GM12878 (cell line): Measurements from ENCODE around the gene CERKL. TPM values are rescaled to one million over a fixed set of nuclear protein-coding genes. Genes with fewer than 3 reads are reported as not detected.

ENCODE experiments used
- ATAC-seq: fragments of 200-7000 bp; cut with Tn5 transposase; 3 replicates; pipeline ENCODE4 v1.9.1; 2020; ENCODE audit warnings: mild to moderate bottlenecking, moderate library complexity
- BruUV-seq: library from RNA; stranded (reverse); fragments of 400-500 nt; replicated peaks from 2 replicates; lab custom pipeline; 2021; lab: Mats Ljungman, UMichigan
- CTCF ChIA-PET: fragments of 300-600 bp; sonication (Branson Sonifier 250); formaldehyde crosslinking; extraction: SDS; loops from one replicate; lab custom pipeline; 2021; ENCODE audit warnings: inconsistent platforms; lab: Yijun Ruan, JAX
- POLR2A ChIA-PET: fragments of 350-600 bp; formaldehyde crosslinking; extraction: SDS; loops from one replicate; lab custom pipeline; 2021; ENCODE audit warnings: inconsistent platforms; lab: Charles Lee
- RAD21 ChIA-PET: fragments of 300-600 bp; sonication (Branson Sonifier 250); formaldehyde crosslinking; loops from one replicate; lab custom pipeline; 2023; ENCODE audit warnings: antibody characterized with exemption; ENCODE audit not compliant: unreplicated experiment; lab: Charles Lee
- SMC1A ChIA-PET: fragments of 300-600 bp; sonication (Branson Sonifier 250); formaldehyde crosslinking; loops from one replicate; lab custom pipeline; 2023; ENCODE audit not compliant: unreplicated experiment, uncharacterized antibody; lab: Charles Lee
- DNase-seq: peaks from one replicate; pipeline ENCODE4 v3.0.0-alpha.2; 2011; ENCODE audit warnings: low read depth, low spot score
- FAIRE-seq: peaks from 3 replicates; lab custom pipeline; 2011; peaks lifted over from hg19 to GRCh38; lab: Jason Lieb, UNC
- H2AFZ ChIP-seq: 2 replicates; pipeline ENCODE4 v1.6.0; 2011; ENCODE audit warnings: low read depth, low read length, control low read depth; ENCODE audit not compliant: control insufficient read depth
- H3K27ac ChIP-seq: 2 replicates; pipeline ENCODE4 v1.5.1; 2011; ENCODE audit warnings: control low read depth; ENCODE audit not compliant: control insufficient read depth, insufficient read depth
- H3K27me3 ChIP-seq, 2 experiments: replicated peaks in 1 of 2; 2 replicates each; pipeline versions ENCODE4 v1.6.0 to v1.6.1; 2011; ENCODE audit warnings: low read length in 1 of 2; ENCODE audit not compliant: control insufficient read depth in 2 of 2, insufficient read depth in 2 of 2
- H3K36me3 ChIP-seq, 2 experiments: 2 replicates each; pipeline ENCODE4 v1.5.1; 2011; ENCODE audit warnings: low read length in 1 of 2; ENCODE audit not compliant: control insufficient read depth in 2 of 2, insufficient read depth in 2 of 2
- H3K4me1 ChIP-seq: 2 replicates; pipeline ENCODE4 v1.6.1; 2011; ENCODE audit warnings: mild to moderate bottlenecking, low read length, moderate library complexity, mixed read lengths; ENCODE audit not compliant: control insufficient read depth, insufficient read depth
- H3K4me2 ChIP-seq: 2 replicates; pipeline ENCODE4 v1.6.0; 2011; ENCODE audit warnings: control low read depth; ENCODE audit not compliant: control insufficient read depth, insufficient read depth
- H3K4me3 ChIP-seq: fragments of 200-600 bp; sonication (generic); 2 replicates; pipeline ENCODE4 v1.5.1; 2016
- H3K79me2 ChIP-seq: 2 replicates; pipeline ENCODE4 v1.6.0; 2011; ENCODE audit warnings: low read length; ENCODE audit not compliant: control insufficient read depth, insufficient read depth
- H3K9ac ChIP-seq: 2 replicates; pipeline ENCODE4 v1.8.0; 2011; ENCODE audit warnings: low read length, control low read depth, mixed read lengths; ENCODE audit not compliant: control insufficient read depth, insufficient read depth
- H3K9me3 ChIP-seq: replicated peaks from 3 replicates; pipeline ENCODE4 v1.5.1; 2011; ENCODE audit warnings: mild to moderate bottlenecking, low read length; ENCODE audit not compliant: control insufficient read depth, insufficient read depth
- H4K20me1 ChIP-seq: 2 replicates; pipeline ENCODE4 v1.6.0; 2011; ENCODE audit not compliant: control insufficient read depth, insufficient read depth
- CHD1 ChIP-seq: IDR thresholded peaks from 2 replicates; pipeline ENCODE4 v1.6.1; 2012; ENCODE audit warnings: low read depth, low read length, improper control_type of control experiment
- CREB1 ChIP-seq: IDR thresholded peaks from 2 replicates; pipeline ENCODE4 v1.6.1; 2012; ENCODE audit warnings: low read depth, mild to moderate bottlenecking, inconsistent platforms
- CREM ChIP-seq: IDR thresholded peaks from 2 replicates; pipeline ENCODE4 v1.6.1; 2014; ENCODE audit warnings: antibody characterized with exemption, low read depth
- MYC ChIP-seq: IDR thresholded peaks from 2 replicates; pipeline ENCODE4 v1.6.1; 2011; ENCODE audit warnings: mild to moderate bottlenecking, low read length, moderate library complexity, inconsistent platforms; ENCODE audit not compliant: insufficient read depth, insufficient replicate concordance, insufficient read length, severe bottlenecking
- PAX5 ChIP-seq: IDR thresholded peaks from 2 replicates; pipeline ENCODE4 v1.6.1; 2011; ENCODE audit warnings: low read depth, low read length, borderline replicate concordance
- PML ChIP-seq: IDR thresholded peaks from 2 replicates; pipeline ENCODE4 v1.6.1; 2012; ENCODE audit warnings: low read length, inconsistent platforms
- POU2F2 ChIP-seq: IDR thresholded peaks from 3 replicates; pipeline ENCODE4 v1.6.1; 2011; ENCODE audit warnings: low read depth, mild to moderate bottlenecking, low read length, borderline replicate concordance
- WGBS: methylation state at CpG from one replicate; pipeline ENCODE4 v1.1.6; 2016; ENCODE audit warnings: low lambda C conversion rate; ENCODE audit not compliant: insufficient replicate concordance, insufficient coverage; ENCODE audit errors: missing lambda C conversion rate; 5-methylcytosine and 5-hydroxymethylcytosine counted together
- in situ Hi-C: fragments of 300-500 bp; cut with MboI; formaldehyde crosslinking; loops from 9 replicates; pipeline ENCODE4 v1.14.3; 2018; ENCODE audit warnings: mixed read lengths
- intact Hi-C: fragments of 100-400 bp; cut with micrococcal nuclease; formaldehyde crosslinking; loops from one replicate; pipeline ENCODE4 v1.14.2; 2022; ENCODE audit not compliant: unreplicated experiment
- polyA plus RNA-seq, 11 experiments: library from polyadenylated mRNA; depleted of rRNA in 4 of 11; unstranded in 6 of 11; stranded (reverse) in 5 of 11; fragments of >200 nt; fragmentation: Nextera tagmentation in 4 of 11; fragmentation: Illumina TruSeq in 1 of 11; extraction: Ambion mirVana in 4 of 11; extraction: Trizol in 1 of 11; gene quantifications; 1 replicate in 1 of 11; 2 replicates in 10 of 11; pipeline versions ENCODE4 v1.2.1 to v1.2.3, GENCODE V29; 2011 to 2016; ENCODE audit warnings: inconsistent platforms in 2 of 11, missing spikeins in 2 of 11, low read depth in 1 of 11
- total RNA-seq, 4 experiments: library from RNA; depleted of rRNA in 3 of 4; stranded (reverse); fragments of >200 nt in 3 of 4; fragmentation: Illumina TruSeq in 1 of 4; extraction: Trizol in 1 of 4; gene quantifications; 2 replicates each; pipeline versions ENCODE4 v1.2.1 to v1.2.3, GENCODE V29; 2013 to 2021

The CERKL gene
- total and polyA plus RNA-seq, 10 of the 15 experiments (the other 5 are each of a cell fraction or from before 2014, with no cell fraction given), result 0.05 to 23.0 (median 6.0) TPM; not detected in 2

DNA sequence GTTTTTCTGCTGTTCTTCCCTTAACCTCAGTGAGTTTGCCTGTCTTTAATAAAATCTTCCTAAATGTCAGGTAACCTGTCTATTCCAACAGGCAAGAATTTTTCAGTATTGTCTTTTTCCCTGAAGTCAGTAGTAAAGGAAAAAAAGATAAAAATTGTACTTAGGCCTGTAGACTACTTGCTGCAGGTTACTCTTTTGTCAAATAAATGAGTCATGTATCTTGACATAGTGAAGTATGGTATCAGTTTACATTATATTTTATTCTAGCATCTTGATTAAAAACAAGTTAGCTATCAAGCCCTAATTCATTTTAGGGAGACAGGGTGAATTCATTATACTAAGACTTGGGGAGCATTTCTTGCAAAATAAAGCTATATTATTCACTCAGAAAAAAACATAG is 139.9 kb downstream of the CERKL start:
- no peak for TF ChIP-seq POU2F2
- Histone ChIP-seq H3K9ac (no peak overlapping the region), H3K36me3 (peaks cover 0 to 22% of the 10 kb centered on the region in 2 experiments; a peak in 2 of 4 replicates), H3K4me1 (no peaks in the 10 kb centered on the region), H3K4me3 (no peak overlapping the region), H3K79me2 (no peaks in the 10 kb centered on the region), H3K9me3 (no peaks in the 10 kb centered on the region), H2AFZ (no peak overlapping the region), H3K27ac (no peak overlapping the region), H4K20me1 (no peaks in the 10 kb centered on the region), H3K4me2 (no peak overlapping the region), H3K27me3 (no peaks in the 10 kb centered on the region)
- no peak for ATAC-seq
- DNase-seq, result no peak
- BruUV-seq, result no TSS peak
- in situ Hi-C loops (no loop called here), intact Hi-C loops (no loop called here)
- SMC1A ChIA-PET, result interaction anchor here (0.9 to 1.7 kb wide), 7 partner anchors 13 to 436 kb away, joined by 3 to 5 read pairs (median 4); no protein-coding TSS in a partner anchor
- no peak for FAIRE-seq
- POLR2A ChIA-PET, result no interaction called here
- CTCF ChIA-PET, result interaction anchor here (0.5 to 1.9 kb wide), 7 partner anchors 9 to 728 kb away, joined by 3 to 10 read pairs (median 3); no protein-coding TSS in a partner anchor
- RAD21 ChIA-PET, result interaction anchor here (1.4 kb wide), 1 partner anchor 213 kb away, joined by 5 read pairs; no protein-coding TSS in a partner anchor

DNA sequence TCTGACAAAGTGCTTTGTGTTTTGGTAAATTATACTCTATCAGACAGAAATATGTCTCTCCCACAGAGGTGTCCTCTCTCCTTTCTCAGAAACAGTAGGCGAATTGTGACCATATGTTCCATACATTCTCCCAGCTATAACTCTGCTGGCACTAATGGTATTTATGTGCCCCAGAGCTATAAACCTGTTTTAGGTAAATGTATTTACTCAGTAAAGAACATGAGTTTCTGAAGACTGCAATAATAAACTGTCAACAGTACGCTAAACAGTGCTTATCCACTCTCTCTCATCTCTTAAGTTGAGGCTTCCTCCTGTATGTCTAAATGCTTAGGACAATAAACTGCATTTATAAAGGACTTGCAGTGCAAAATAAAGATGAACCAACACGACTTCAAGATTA is 141.2 kb downstream of the CERKL start:
- no peak overlapping the region for H3K27ac ChIP-seq
- no peak overlapping the region for H2AFZ ChIP-seq
- POLR2A ChIA-PET, result no interaction called here
- BruUV-seq, result no TSS peak
- 79% methylated on average over 3 of the region's 3 CpGs for WGBS
- no peak for TF ChIP-seq CREM
- no peak for TF ChIP-seq MYC
- no peak for TF ChIP-seq PAX5
- TF ChIP-seq CREB1, result no peak
- no peak for TF ChIP-seq PML
- TF ChIP-seq CHD1, result no peak
- ATAC-seq, result no peak
- no peak overlapping the region for H3K4me2 ChIP-seq
- H3K27me3 ChIP-seq, result no peaks in the 10 kb centered on the region
- CTCF ChIA-PET, result interaction anchor here (0.6 to 2.0 kb wide), 3 partner anchors 49 to 1437 kb away, joined by 3 to 5 read pairs (median 4); no protein-coding TSS in a partner anchor
- RAD21 ChIA-PET, result no interaction called here
- in situ Hi-C loops (no loop called here), intact Hi-C loops (no loop called here)
- H3K9ac ChIP-seq, result no peak overlapping the region
- H3K4me1 ChIP-seq, result no peaks in the 10 kb centered on the region
- FAIRE-seq, result no peak
- SMC1A ChIA-PET, result interaction anchor here (0.7 to 1.6 kb wide), 5 partner anchors 10 to 389 kb away, joined by 3 to 6 read pairs (median 4); no protein-coding TSS in a partner anchor
- peaks cover 0 to 25% of the 10 kb centered on the region in 2 experiments; a peak in 2 of 4 replicates for H3K36me3 ChIP-seq
- no peaks in the 10 kb centered on the region for H3K79me2 ChIP-seq
- no peaks in the 10 kb centered on the region for H4K20me1 ChIP-seq
- DNase-seq, result no peak
- H3K9me3 ChIP-seq, result no peaks in the 10 kb centered on the region
- no peak overlapping the region for H3K4me3 ChIP-seq
